Activated CD4-positive, alpha-beta T cell treated with anti-CD3 and anti-CD28 coated beads for 36 hours (primary cell): ENCODE results near the gene RPL32. TPM values are rescaled to one million over a fixed set of nuclear protein-coding genes. Genes with fewer than 3 reads are reported as not detected.
A peak's percentile ranks its signal among the peaks of the same experiment; 100 is the strongest.
"Not testable (repeated sequence)": the region's sequence is repeated elsewhere in the genome, so short reads cannot be mapped to it uniquely, and the experiment has no call there.

ENCODE experiments used
- ATAC-seq: fragments of 200-7000 bp; cut with Tn5 transposase; one replicate; pipeline ENCODE4 v1.10.0; 2021; ENCODE audit warnings: mild to moderate bottlenecking, moderate library complexity
- CTCF ChIA-PET: fragments of 350-600 bp; sonication (Branson Sonifier 250); formaldehyde crosslinking; loops from one replicate; lab custom pipeline; 2021; ENCODE audit warnings: antibody characterized with exemption; lab: Charles Lee
- POLR2A ChIA-PET: fragments of 350-600 bp; sonication (Branson Sonifier 250); formaldehyde crosslinking; loops from one replicate; lab custom pipeline; 2021; ENCODE audit warnings: antibody characterized with exemption, inconsistent platforms; lab: Charles Lee
- DNase-seq: peaks from one replicate; pipeline ENCODE4 v3.0.0-alpha.2; 2020
- H3K27ac Mint-ChIP-seq: one replicate; pipeline ENCODE4 v1.8.0; 2021; ENCODE audit warnings: mixed read lengths
- H3K27me3 Mint-ChIP-seq: one replicate; pipeline ENCODE4 v1.8.0; 2021; ENCODE audit warnings: mixed read lengths
- H3K36me3 Mint-ChIP-seq: one replicate; pipeline ENCODE4 v1.8.0; 2021; ENCODE audit warnings: low read depth, mixed read lengths
- H3K4me1 Mint-ChIP-seq: one replicate; pipeline ENCODE4 v1.8.0; 2021; ENCODE audit warnings: mixed read lengths
- H3K4me3 Mint-ChIP-seq: one replicate; pipeline ENCODE4 v1.8.0; 2021; ENCODE audit warnings: mild to moderate bottlenecking, moderate library complexity, mixed read lengths
- H3K9me3 Mint-ChIP-seq: one replicate; pipeline ENCODE4 v1.8.0; 2021; ENCODE audit warnings: low read depth, mixed read lengths
- intact Hi-C, 2 experiments: fragments of 100-400 bp; cut with DNase I in 1 of 2; cut with micrococcal nuclease in 1 of 2; formaldehyde crosslinking; loops; one replicate each; pipeline versions ENCODE4 v1.14.2 to v1.15.1; 2022 to 2024; cut with DNase I, micrococcal nuclease
- total RNA-seq, 2 experiments: library from RNA; stranded (reverse); gene quantifications; one replicate each; pipeline ENCODE4 v1.2.3, GENCODE V29; 2021

Gene RPL32
- total RNA-seq, 2 experiments from 2014 or later, result 2,842 to 4,727 TPM

DNA sequence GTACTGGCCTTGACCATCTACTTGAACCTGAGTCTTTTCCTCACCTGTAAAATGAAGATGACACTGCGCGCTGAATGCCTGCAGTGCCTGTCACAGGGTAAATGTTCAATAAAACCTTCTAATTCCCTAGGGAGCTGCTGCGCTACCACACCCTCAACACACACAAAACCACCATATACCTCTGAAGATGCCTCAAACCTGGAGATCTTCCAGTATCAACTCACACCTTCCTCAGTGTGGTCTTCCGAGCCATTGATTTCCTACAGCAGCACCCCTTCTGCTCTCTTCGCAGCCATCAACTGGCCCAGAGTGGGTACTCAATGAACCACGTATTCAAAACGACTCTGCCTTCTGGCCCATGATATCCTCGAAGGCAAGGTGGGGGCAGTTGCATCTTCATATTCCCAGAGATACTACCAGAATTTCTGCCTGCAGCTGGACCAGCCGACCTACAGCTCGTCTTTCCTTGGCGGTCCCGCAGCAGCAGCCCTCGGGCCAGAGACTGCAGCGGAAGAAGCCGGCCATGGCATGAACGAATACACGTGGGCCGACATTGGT lies 695 bp downstream of the RPL32 start:
- no peaks in the 10 kb centered on the region for H3K9me3 Mint-ChIP-seq
- CTCF ChIA-PET, result interaction anchor here (0.6 to 2.6 kb wide), 10 partner anchors 9 to 132 kb away, joined by 3 to 22 read pairs (median 7); no protein-coding TSS in a partner anchor
- ATAC-seq (peak; percentile 18), DNase-seq (no peak)
- POLR2A ChIA-PET, result interaction anchor here (0.7 to 2.9 kb wide), 4 partner anchors 8 to 51 kb away, joined by 3 to 26 read pairs (median 6); no protein-coding TSS in a partner anchor
- intact Hi-C loops, result loop anchor here (1.0 to 10.0 kb wide), 12 partner anchors 28 to 1334 kb away; partner anchors contain the start of genes RAF1 (in 2 of the 2), LSM3 (in 1 of the 2), MKRN2 (in 1 of the 2) and TSEN2 (in 1 of the 2)
- H3K27ac Mint-ChIP-seq, result peak overlapping the region; percentile 99
- H3K27me3 Mint-ChIP-seq, result no peaks in the 10 kb centered on the region
- peak overlapping the region; percentile 98 for H3K4me3 Mint-ChIP-seq
- peaks cover 57% of the 10 kb centered on the region for H3K36me3 Mint-ChIP-seq
- peaks cover 42% of the 10 kb centered on the region for H3K4me1 Mint-ChIP-seq

DNA sequence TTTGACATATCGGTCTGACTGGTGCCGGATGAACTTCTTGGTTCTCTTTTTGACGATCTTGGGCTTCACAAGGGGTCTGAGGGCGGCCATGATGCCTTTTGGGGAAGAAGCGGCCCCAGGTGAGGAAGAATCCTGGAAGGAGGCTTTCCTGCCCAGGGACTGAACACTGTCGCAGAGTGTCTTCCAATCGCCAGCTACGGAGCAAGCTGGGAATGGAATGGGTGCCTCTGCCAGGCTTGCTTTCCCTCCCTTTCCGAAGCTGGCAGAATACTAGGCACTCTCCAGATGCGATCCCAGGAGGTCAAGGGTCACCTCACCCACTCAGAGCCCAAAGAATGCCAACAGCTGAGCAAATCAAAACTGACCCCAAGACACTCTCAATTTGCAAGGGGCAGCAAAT lies 1.2 kb downstream of the RPL32 start:
- POLR2A ChIA-PET, result interaction anchor here (0.7 to 2.9 kb wide), 3 partner anchors 8 to 30 kb away, joined by 4 to 26 read pairs (median 9); no protein-coding TSS in a partner anchor
- H3K27ac Mint-ChIP-seq, result peak overlapping the region; percentile 99
- intact Hi-C loops, result loop anchor here (2.0 to 10.0 kb wide), 4 partner anchors 53 to 1335 kb away; partner anchors contain the start of genes LSM3 (in 1 of the 2), RAF1 (in 1 of the 2) and XPC (in 1 of the 2)
- H3K9me3 Mint-ChIP-seq, ATAC-seq, DNase-seq, H3K27me3 Mint-ChIP-seq: not testable (repeated sequence)
- H3K4me3 Mint-ChIP-seq, result peak overlapping the region; percentile 98
- CTCF ChIA-PET, result interaction anchor here (0.6 to 2.6 kb wide), 4 partner anchors 9 to 224 kb away, joined by 3 to 22 read pairs (median 12); no protein-coding TSS in a partner anchor
- H3K36me3 Mint-ChIP-seq, result peaks cover 61% of the 10 kb centered on the region
- peaks cover 40% of the 10 kb centered on the region for H3K4me1 Mint-ChIP-seq

GRCh38 chr3:12839156-12839946 lies 2.0 kb downstream of the RPL32 start:
- peak overlapping the region; percentile 99 for H3K27ac Mint-ChIP-seq
- no peak for ATAC-seq
- intact Hi-C loops, result loop anchor here in 1 of 2 experiments (10.0 kb wide), 1 partner anchor 615 kb away; no protein-coding TSS in a partner anchor
- POLR2A ChIA-PET, result interaction anchor here (0.7 to 2.9 kb wide), 4 partner anchors 7 to 143 kb away, joined by 3 to 26 read pairs (median 4); no protein-coding TSS in a partner anchor
- no peaks in the 10 kb centered on the region for H3K9me3 Mint-ChIP-seq
- H3K27me3 Mint-ChIP-seq, result no peaks in the 10 kb centered on the region
- H3K4me3 Mint-ChIP-seq, result peak overlapping the region; percentile 98
- CTCF ChIA-PET, result interaction anchor here (0.6 kb wide), 1 partner anchor 225 kb away, joined by 3 read pairs; no protein-coding TSS in a partner anchor
- peaks cover 69% of the 10 kb centered on the region for H3K36me3 Mint-ChIP-seq
- DNase-seq, result no peak
- H3K4me1 Mint-ChIP-seq, result peaks cover 40% of the 10 kb centered on the region

- POLR2A ChIA-PET, result interaction anchor here (0.8 to 1.6 kb wide), 3 partner anchors 21 to 142 kb away, joined by 3 to 5 read pairs (median 3); no protein-coding TSS in a partner anchor
These were observed 3.0 kb downstream of the RPL32 start for GRCh38 chr3:12838179-12838965.

GRCh38 chr3:12837295-12837986 lies 3.9 kb downstream of the RPL32 start:
- intact Hi-C loops, result loop anchor here in 1 of 2 experiments (10.0 kb wide), 1 partner anchor 617 kb away; no protein-coding TSS in a partner anchor
- Mint-ChIP-seq H3K36me3 (peaks cover 86% of the 10 kb centered on the region), H3K27me3 (no peaks in the 10 kb centered on the region), H3K27ac (peak overlapping the region; percentile 82), H3K4me3 (peak overlapping the region; percentile 98), H3K4me1 (peaks cover 40% of the 10 kb centered on the region), H3K9me3 (no peaks in the 10 kb centered on the region)
- CTCF ChIA-PET, result interaction anchor here (0.8 kb wide), 1 partner anchor 26 kb away, joined by 4 read pairs; no protein-coding TSS in a partner anchor
- DNase-seq (no peak), ATAC-seq (no peak)
- POLR2A ChIA-PET, result interaction anchor here (0.5 to 1.6 kb wide), 4 partner anchors 10 to 85 kb away, joined by 3 to 5 read pairs (median 3); no protein-coding TSS in a partner anchor

More at GRCh38 chr3:12838179-12838965, 3.0 kb downstream of the RPL32 start:
- Mint-ChIP-seq H3K27me3 (no peaks in the 10 kb centered on the region), H3K9me3 (no peaks in the 10 kb centered on the region), H3K4me1 (peaks cover 40% of the 10 kb centered on the region), H3K4me3 (peak overlapping the region; percentile 98), H3K36me3 (peaks cover 79% of the 10 kb centered on the region), H3K27ac (peak overlapping the region; percentile 99)
- ATAC-seq (no peak), DNase-seq (no peak)
- intact Hi-C loops, result loop anchor here in 1 of 2 experiments (10.0 kb wide), 1 partner anchor 616 kb away; no protein-coding TSS in a partner anchor
- CTCF ChIA-PET, result no interaction called here

GRCh38 chr3:12835052-12835665 lies 6.2 kb downstream of the RPL32 start:
- H3K36me3 Mint-ChIP-seq, result peaks cover 82% of the 10 kb centered on the region
- ATAC-seq, result no peak
- DNase-seq, result no peak
- no peaks in the 10 kb centered on the region for H3K9me3 Mint-ChIP-seq
- no peaks in the 10 kb centered on the region for H3K27me3 Mint-ChIP-seq
- peaks cover 35% of the 10 kb centered on the region for H3K4me1 Mint-ChIP-seq
- ChIA-PET POLR2A (interaction anchor here (0.6 to 3.8 kb wide), 3 partner anchors 26 to 1751 kb away, joined by 3 to 24 read pairs (median 5); no protein-coding TSS in a partner anchor), CTCF (interaction anchor here (0.8 to 1.3 kb wide), 2 partner anchors 9 to 56 kb away, joined by 3 to 5 read pairs; no protein-coding TSS in a partner anchor)
- H3K4me3 Mint-ChIP-seq, result peak overlapping the region; percentile 26
- intact Hi-C loops, result loop anchor here in 1 of 2 experiments (10.0 kb wide), 1 partner anchor 620 kb away; no protein-coding TSS in a partner anchor
- H3K27ac Mint-ChIP-seq, result peak overlapping the region; percentile 42

DNA sequence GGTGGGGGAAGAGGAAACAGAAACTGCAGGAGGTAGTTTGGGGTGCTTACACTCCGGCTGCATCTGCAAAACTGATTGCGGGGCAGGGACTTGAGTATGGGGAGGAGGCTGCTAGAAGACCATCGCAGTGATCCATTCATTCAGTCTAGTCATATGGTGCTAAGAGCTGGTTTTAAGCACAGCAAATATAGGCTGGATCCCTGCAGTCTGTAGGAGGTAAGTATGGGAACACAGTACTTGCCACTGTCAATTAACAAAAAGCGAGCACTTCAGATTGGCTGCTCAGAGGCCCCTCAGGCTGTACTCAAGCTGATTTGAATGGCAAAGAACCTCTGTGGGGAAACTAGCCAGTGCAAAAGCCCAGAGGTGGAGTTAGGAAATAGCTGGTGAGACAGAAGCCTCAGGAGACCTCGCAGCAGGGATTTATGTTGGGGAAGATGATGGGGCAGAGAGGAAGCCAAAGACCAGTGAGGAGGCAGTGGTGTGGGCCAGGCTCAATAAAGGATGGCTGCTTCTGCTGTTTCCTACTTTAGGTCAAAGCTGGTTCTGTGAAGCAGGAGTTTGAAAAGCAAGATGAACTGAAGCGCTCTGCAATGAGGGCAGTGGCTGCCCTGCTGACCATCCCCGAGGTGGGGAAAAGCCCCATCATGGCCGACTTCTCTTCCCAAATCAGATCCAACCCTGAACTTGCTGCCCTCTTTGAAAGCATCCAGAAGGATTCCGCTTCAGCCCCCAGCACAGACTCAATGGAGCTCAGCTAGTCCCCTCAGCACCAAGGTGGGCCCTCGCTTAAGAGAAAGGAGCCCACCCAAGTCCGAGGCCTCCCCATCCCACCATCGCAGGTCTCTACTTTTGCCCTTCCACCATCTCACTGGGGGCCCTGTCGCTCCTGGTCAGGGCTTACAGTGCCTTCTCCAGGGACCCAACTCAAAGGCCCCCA lies 7.9 kb downstream of the RPL32 start:
- H3K27ac Mint-ChIP-seq, result peak overlapping the region; percentile 49
- peak; percentile 11 for ATAC-seq

DNA sequence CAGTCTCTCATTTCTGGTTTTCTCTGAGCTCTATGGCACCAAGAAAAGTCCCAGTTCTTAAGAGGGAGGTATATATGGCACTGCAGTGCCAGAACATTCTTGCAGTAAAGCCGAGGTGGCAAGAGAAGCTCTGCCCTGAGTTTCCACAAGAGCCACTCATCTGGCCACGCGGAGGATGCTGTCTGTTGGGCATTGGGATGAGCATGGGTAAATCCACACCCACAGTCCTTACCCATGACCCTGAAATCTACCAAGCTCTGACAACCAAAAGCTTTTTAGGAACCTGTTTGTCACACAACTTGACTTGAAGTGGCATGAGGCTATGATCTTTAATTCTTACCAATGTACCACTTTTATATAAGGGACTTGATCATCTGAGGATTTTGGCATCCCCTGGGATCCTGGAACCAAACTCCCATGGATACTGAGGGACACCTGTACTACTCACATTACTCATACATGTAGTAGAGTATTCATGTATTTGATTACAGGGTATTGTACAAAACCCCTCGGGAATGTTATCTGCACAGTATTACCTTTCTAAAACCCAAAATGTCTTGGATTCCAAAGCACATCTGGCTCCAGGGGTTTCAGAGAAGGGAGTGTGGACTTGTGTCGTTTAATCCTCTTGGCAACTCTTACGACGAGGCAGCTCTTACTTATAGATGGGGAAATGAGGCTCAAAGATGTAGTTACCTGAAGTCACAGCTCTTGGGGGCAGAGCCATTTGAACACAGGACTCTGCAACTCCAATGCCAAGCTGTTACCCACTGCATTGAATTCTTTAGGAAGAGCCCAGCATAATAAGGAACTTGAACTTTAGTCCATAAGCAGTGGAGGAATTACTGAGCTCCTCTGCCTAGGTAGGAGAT lies 8.8 kb downstream of the RPL32 start:
- Mint-ChIP-seq H3K27me3 (no peaks in the 10 kb centered on the region), H3K36me3 (peaks cover 56% of the 10 kb centered on the region), H3K4me3 (no peak overlapping the region), H3K9me3 (no peaks in the 10 kb centered on the region), H3K27ac (peak overlapping the region; percentile 49), H3K4me1 (peaks cover 9% of the 10 kb centered on the region)
- ChIA-PET CTCF (interaction anchor here (0.9 to 3.7 kb wide), 4 partner anchors 9 to 58 kb away, joined by 3 to 22 read pairs (median 4); partner anchors contain the start of gene RPL32), POLR2A (interaction anchor here (0.7 to 4.2 kb wide), 5 partner anchors 8 to 319 kb away, joined by 3 to 26 read pairs (median 4); partner anchors contain the start of gene RPL32)
- DNase-seq (no peak), ATAC-seq (peak; percentile 7)
- intact Hi-C loops, result loop anchor here in 1 of 2 experiments (10.0 kb wide), 1 partner anchor 622 kb away; no protein-coding TSS in a partner anchor

More for the DNA sequence above, 7.9 kb downstream of the RPL32 start:
- Mint-ChIP-seq H3K36me3 (peaks cover 66% of the 10 kb centered on the region), H3K9me3 (no peaks in the 10 kb centered on the region), H3K4me3 (no peak overlapping the region), H3K27me3 (no peaks in the 10 kb centered on the region), H3K4me1 (peaks cover 18% of the 10 kb centered on the region)
- intact Hi-C loops, result loop anchor here in 1 of 2 experiments (10.0 kb wide), 1 partner anchor 621 kb away; no protein-coding TSS in a partner anchor
- POLR2A ChIA-PET, result interaction anchor here (3.8 to 4.2 kb wide), 2 partner anchors 7 to 24 kb away, joined by 24 to 26 read pairs; partner anchors contain the start of gene RPL32
- CTCF ChIA-PET, result interaction anchor here (0.7 to 3.7 kb wide), 4 partner anchors 8 to 155 kb away, joined by 3 to 22 read pairs (median 4); partner anchors contain the start of gene RPL32
- DNase-seq, result no peak
